MM.1S (cell line): ENCODE results near the gene UTP4.

ENCODE experiments used
- EZH2 ChIP-seq: fragments of 300-600 bp; sonication (generic); optimal IDR thresholded peaks from 2 replicates; pipeline ENCODE3; 2017; ENCODE audit warnings: low read depth, mild to moderate bottlenecking, antibody characterized with exemption, low read length, mixed read lengths
- EZH2phosphoT487 ChIP-seq: fragments of 300-600 bp; sonication (generic); IDR thresholded peaks from 2 replicates; pipeline ENCODE4 v1.6.1; 2018; ENCODE audit warnings: antibody characterized with exemption, low read length
- TF ChIP-seq, protein P1 (sequence below): fragments of 300-600 bp; sonication (generic); IDR thresholded peaks from 2 replicates; pipeline ENCODE4 v1.5.1; 2016; ENCODE audit warnings: antibody characterized with exemption, low read length, mixed read lengths

DNA sequence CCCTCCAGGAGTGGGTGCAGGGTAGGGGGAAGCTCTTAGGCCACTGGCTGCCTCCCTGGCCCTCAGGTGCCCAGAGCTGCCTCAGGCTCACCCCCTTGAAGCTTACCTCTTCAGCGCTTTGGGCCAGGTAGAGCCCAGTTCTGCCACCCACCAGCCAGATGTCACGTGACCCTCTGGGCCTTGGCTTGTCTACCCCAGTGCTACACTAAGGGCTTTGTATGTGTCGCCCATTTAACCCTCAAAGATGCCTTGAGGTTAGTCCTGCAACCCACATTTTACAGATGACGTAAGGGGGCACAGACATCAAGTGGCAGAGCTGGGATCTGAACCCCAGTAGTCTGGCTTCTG lies 23.6 kb upstream of the UTP4 start:
- TF ChIP-seq, protein P1, sequence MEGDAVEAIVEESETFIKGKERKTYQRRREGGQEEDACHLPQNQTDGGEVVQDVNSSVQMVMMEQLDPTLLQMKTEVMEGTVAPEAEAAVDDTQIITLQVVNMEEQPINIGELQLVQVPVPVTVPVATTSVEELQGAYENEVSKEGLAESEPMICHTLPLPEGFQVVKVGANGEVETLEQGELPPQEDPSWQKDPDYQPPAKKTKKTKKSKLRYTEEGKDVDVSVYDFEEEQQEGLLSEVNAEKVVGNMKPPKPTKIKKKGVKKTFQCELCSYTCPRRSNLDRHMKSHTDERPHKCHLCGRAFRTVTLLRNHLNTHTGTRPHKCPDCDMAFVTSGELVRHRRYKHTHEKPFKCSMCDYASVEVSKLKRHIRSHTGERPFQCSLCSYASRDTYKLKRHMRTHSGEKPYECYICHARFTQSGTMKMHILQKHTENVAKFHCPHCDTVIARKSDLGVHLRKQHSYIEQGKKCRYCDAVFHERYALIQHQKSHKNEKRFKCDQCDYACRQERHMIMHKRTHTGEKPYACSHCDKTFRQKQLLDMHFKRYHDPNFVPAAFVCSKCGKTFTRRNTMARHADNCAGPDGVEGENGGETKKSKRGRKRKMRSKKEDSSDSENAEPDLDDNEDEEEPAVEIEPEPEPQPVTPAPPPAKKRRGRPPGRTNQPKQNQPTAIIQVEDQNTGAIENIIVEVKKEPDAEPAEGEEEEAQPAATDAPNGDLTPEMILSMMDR = no peak
- no peak for TF ChIP-seq EZH2
- TF ChIP-seq EZH2phosphoT487 = no peak
